Measurements from ENCODE around the gene NOSIP.

NOSIP gene

DNA sequence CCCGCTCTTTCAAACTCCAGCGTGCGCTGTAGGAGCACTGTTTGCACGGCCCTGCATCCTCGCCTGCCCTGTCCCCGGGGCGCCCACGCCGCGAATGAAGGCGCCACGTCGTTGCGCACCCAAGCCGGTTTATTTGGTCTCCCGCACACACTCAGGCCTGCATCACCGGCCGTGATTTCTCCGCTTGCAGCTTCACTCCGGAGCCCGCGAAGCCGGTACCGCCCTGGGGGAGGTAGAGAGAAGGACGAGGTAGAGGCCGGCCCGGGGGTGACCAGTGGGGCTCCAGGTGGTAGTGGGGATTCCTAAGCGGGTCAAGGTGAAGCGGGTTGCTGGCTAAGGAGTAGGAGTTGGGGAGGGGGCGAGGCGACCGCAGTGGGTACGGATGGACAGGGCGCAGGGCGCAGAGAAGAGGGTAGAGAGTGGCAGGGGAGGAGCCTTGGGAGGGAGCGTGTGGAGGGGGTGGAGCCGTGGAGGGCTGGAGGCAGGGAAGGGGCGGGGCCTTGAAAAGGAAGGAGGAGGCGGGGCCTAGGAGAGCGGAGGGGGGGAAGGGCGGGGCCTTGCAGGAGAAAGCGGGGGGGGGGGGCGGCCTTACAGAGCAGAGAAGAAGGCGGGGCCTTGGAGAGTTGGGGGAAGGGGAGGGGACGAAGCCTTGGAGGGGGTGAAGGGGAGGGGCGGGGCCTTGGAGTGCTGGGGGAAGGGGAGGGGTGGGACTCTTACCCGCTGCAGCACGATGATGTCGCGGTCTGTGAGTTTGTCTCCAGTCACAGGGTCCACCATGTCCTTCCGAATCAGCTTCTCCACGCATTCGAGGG, 24.6 kb downstream of the NOSIP start:
- intact Hi-C loops (cut with DNase I) = no loop called here
- peak in 6 of 42 donors; percentile 11 to 61 (median 36) for DNase-seq

DNA sequence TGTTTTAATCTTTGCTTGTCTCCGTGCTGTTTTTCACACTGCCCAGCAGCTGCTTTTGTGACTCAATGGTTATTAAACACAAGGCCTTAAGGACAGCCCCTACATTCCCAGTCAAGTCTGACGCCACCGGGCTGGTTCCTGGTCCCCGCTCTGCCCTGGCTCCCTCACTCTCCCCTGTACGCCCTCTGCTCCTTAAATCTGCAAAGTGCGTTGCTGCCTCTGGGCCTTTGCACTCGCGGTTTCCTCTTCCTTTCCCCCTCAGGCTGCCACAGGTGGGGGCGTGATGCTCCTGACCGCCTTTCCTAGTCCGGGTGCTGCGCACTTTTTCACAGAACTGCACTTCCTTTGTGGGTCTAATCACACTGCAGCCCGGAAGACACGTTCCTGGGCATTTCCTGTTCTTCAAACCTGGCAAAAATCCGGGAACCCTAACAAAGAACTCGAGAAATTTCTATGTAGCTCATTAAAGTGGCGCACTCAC, 25.6 kb downstream of the NOSIP start:
- intact Hi-C loops (cut with DNase I) = no loop called here
- no peak for DNase-seq

DNA sequence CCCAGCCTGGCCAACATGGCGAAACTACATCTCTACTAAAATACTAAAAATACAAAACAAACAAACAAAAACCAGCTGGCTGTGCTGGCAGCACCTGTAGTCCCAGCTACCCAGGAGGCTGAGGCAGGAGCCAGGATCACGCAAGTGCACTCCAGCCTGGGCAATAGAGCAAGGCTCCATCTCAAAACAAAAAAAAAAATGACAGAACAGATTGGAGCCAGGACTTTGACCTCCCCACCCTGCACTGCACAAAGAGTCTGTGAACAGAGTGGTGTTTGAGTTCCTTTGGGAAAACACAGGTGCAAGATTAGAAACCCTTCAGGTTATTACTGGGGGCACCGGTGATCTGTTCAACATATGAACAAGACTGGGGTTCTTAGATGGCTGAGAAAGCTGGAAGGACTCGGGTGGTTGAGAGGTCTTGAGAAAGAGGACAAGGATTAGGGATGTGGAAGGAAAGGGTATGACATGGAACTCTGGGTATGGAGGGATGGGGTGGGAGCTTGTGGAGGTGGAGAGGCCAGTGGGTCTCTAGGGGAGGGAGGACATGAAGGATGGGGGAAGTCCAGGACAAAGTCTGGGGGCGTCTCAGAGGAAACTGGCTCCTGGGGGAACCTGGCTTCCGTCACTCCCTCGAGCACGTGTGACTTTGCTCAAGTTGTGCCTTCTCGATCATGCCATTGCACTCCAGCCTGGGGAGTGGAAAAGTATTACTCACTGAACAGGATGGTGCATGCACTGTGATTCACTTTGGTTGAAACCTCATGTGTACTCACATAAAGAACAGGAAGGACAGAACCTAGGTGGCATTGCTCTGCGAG, 26.7 kb downstream of the NOSIP start:
- DNase-seq = no peak
- intact Hi-C loops (cut with DNase I) = no loop called here

DNA sequence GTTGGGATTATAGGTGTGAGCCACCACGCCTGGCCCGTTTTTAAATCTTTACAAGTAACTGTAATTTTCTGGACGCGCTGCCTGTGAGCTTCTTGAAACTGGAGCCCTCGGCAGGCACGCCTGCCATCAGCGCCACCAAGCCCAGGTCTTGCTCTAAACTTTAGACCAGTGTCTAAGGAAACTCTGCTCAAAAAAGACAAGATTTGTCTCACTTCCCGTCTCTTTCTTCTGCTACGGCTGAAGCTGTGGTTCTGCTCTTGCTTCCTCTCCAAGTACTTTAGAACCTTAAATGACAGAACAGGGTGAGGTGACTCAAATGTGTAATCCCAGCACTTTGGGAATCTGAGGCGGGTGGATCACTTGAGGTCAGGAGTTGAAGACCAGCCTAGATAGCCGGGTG, 27.6 kb downstream of the NOSIP start:
- no peak for DNase-seq
- intact Hi-C loops (cut with DNase I) = no loop called here

DNA sequence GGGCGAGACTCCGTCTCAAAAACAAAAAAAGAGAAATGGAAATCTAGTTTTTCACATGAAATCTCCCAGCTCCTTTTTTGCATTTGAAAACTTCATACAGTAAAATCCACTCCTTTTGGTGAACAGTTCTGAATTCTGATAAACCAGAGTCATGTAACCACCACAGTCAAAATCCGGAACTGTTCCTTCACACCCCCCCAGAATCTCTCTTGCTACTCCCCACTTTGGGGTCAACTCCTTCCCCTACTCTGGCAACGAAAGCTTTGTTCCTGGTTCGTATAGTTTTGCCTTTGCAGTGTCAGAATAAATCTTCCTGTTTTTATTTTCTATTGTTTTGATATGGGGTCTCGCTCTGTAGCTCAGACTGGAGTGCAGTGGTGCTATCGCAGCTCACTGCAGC, 28.8 kb downstream of the NOSIP start:
- DNase-seq = no peak
- intact Hi-C loops (cut with DNase I) = no loop called here

DNA sequence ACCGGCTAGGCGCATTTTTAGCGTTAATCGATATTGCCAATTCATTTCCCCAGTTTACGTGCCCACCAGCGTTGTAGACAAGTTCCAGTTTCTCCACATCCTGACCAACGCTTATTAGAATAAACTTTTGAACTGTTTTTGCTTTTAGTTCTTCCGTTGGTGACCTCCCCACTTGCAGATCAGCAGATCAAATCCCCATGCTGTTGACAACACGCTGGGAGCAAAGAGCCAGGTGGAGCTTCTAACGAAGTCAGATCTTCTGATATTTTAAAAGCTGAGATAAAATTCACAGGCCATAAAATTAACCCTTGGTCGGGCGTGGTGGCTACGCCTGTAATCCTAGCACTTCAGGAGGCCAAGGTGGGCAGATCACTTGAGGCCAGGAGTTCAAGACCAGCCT, 31.3 kb downstream of the NOSIP start:
- intact Hi-C loops (cut with DNase I) = no loop called here
- no peak for DNase-seq

DNA sequence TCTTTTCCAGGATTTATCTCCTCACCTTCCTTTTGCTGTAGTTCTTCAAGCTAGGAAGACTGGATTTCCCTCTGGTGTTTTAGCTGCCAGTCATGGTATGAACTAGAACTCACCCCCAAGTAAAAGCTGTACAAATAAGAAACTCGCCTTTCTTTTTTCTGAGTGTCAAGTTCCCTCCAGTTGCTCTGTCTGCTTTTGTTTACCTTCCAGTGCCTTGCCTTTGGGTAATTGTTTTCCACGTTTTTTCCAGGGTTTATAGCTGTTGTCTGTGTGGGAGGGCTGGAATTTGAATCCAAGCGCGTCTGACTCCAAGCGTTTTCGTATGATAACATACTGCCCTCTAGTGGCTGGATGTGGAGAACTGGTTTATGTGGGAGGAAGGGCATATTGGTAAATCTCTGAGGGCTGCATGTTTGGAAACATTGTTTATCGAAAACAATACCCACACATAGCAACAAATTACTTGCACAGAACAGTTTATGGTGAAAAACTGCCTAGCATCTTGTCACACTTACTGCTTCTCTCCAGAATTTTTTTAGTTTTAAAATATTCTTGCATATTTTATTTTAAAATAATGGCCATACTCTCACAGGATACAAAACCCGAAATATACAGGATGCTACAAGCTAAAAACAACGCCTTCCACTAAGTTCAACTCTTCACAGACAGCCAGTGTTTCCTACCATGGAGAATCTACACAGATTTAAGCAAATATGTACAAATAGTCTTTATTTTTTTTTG, 33.4 kb downstream of the NOSIP start:
- intact Hi-C loops (cut with DNase I) = loop anchor here (2.0 kb wide), 1 partner anchor 72 kb away; the partner anchor contains the start of gene FLT3LG
- DNase-seq = peak in 39 of 42 donors; percentile 33 to 92 (median 74)

DNA sequence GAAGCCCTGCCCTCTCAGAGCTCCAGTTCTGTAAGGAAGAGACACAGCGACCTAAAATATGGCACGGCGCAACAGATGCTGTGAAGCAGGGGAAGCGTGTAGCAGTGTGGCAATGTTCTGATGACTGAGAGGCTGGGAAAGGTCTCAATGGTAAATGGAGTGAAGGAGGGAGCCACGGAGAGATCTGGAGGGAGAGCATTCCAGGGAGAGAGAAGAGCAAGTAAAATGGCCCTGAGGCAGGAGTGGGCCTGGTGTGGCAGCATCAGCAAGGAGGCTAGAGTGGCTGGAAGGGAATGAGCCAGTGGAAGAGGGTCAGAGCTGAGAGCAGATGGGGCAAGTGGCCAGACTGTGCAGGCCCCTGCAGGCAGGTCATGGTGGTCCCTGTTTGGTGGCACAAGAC, 36.2 kb downstream of the NOSIP start:
- intact Hi-C loops (cut with DNase I) = no loop called here
- no peak for DNase-seq

DNA sequence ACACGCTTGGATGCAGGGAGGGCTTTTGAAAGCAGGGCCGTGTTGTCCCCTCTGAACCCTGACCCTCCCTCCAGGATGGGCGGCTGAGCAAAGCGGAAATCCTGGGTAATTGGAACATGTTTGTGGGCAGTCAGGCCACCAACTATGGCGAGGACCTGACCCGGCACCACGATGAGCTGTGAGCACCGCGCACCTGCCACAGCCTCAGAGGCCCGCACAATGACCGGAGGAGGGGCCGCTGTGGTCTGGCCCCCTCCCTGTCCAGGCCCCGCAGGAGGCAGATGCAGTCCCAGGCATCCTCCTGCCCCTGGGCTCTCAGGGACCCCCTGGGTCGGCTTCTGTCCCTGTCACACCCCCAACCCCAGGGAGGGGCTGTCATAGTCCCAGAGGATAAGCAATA, 37.3 kb downstream of the NOSIP start:
- no peak for DNase-seq
- intact Hi-C loops (cut with DNase I) = no loop called here

DNA sequence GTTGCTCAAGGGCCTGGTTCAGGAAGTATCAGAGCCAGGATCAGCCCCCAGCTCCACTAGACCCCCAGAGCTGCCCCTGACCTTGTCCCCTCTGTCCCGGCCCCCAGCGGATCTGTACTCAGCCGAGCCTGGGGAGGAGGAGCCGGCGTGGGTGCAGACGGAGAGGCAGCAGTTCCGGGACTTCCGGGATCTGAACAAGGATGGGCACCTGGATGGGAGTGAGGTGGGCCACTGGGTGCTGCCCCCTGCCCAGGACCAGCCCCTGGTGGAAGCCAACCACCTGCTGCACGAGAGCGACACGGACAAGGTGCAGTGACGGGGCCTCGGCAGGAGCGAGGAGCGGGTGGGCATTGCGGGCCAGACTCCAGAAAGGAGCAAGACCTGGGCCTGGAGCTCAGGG, 37.9 kb downstream of the NOSIP start:
- no peak for DNase-seq
- intact Hi-C loops (cut with DNase I) = no loop called here

DNA sequence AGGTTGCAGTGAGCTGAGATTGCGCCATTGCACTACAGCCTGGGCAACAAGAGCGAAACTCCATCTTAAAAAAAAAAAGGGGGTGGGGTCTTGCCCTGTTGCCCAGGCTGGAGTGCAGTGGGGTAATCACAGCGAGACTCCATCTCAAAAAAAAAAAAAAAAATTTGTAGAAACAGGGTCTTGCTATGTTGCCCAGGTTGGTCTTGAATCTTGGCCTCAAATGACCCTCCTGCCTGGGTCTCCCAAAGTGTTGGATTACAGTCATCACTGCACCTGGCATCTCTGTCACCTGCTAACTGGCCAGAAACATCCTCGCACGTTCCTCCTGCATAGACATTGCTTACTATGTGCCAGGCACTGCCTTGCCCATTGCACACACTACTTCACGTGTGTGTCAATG, 38.4 kb downstream of the NOSIP start:
- intact Hi-C loops (cut with DNase I) = no loop called here
- no peak for DNase-seq

DNA sequence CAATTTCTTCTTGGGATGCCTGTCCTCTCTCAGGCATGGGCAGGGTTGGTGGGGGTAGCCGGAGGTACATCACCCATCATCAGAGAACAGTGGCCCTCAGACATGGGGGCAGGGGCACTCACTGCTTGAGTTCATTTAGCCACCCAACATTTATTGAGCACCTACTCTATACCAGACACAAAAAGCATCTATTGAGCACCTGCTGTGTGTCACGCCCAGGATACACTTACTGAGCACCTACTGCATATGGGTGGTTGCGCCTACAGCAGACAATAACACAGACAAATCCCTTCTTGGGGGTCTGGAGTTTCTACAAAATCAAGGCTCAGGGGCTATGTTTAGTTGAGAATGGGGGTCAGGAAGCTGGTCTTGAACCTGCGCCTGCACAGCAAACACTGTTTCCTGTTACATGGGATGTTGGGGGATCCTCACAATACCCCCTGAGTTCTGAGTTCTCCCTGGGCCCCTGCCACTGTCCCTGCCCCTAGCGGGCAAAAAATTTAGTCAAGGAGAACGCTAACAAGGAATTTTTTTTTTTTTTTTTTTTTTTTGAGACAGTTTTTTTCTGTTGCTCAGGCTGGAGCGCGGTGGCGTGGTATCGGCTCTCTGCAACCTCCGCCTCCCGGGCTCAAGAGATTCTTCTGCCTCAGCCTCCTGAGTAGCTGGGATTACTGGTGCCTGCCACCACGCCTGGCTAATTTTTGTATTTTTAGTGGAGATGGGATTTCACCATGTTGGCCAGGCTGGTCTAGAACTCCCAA, 41.0 kb downstream of the NOSIP start:
- intact Hi-C loops (cut with DNase I) = no loop called here
- DNase-seq = no peak

DNA sequence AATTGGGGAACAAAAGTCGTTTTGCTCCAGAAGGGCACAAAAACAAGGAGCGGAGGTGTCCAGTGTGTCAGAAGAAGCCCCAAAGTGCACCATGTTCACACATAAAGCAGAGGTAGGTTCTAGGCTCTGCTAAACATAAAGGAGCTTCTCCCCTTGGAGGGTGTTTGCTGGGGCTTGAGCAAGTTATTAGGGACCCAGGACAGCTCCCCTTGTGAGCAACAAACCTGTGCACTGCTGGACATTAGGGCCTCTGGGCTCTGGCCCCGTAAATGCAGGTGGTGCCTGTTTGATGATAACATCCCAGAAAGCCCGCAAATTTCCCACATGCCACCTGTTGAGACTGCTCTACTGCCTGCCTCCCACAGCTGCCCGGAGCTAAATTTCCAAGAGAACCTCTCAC, 41.7 kb downstream of the NOSIP start:
- intact Hi-C loops (cut with DNase I) = no loop called here

DNA sequence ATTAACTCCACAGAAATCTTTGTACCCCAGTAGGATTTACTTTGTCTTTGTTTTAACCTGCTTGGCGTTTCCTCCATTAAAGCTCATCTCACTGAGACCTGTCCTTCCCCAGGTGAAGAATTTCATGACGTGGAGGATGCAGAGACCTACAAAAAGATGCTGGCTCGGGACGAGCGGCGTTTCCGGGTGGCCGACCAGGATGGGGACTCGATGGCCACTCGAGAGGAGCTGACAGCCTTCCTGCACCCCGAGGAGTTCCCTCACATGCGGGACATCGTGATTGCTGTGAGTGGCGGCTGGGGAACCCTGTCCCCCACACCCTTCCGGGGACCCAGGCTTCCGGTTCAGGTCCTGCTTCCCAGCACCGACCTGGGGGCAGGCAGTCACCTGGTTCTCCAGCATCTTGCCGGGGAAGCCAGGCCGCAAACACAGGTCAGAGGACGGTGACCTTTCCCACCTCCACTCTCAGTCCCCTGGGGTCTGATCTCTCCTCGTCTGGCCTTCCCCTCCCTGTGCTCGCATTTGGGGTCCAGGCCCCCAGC, 43.4 kb downstream of the NOSIP start:
- intact Hi-C loops (cut with DNase I) = no loop called here

More for the DNA sequence above, 41.7 kb downstream of the NOSIP start:
- DNase-seq = no peak

DNA sequence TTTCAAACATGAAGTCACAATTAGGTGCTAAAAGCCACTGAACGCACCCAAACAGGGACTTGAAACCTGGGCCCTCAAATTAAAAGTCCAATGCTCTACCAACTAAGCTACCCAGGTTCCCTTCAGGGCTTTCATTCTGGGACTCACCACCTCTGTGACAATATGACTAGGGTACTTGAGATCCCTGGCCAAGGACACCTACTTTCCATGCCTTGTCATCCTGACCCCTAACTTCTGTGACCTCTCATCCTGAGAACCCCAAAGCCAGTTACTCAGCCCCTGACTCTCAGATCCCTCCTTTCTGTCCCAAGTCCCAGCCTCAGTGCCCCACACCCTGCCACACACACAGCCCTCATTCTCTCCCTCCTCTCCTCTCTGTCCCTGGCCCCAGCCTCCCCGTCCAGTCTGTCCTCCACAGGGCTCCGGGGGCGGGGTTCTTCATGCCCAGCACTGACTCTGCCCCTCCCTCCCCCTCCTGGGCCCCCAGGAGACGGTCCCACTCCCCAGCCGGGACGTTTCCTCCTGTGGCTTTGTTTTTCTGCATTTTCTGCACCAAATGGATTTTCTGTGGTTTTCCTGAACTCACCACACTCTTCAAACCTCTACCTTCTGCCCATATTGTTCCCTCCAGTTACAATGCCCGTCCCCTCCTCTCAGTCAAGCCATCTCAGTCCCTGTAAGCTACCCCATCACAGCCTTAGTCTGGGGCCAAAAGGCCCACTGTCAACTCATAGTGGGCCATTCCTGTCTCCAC, 45.5 kb downstream of the NOSIP start:
- intact Hi-C loops (cut with DNase I) = no loop called here
- DNase-seq = no peak

More for the DNA sequence above, 43.4 kb downstream of the NOSIP start:
- DNase-seq = no peak

DNA sequence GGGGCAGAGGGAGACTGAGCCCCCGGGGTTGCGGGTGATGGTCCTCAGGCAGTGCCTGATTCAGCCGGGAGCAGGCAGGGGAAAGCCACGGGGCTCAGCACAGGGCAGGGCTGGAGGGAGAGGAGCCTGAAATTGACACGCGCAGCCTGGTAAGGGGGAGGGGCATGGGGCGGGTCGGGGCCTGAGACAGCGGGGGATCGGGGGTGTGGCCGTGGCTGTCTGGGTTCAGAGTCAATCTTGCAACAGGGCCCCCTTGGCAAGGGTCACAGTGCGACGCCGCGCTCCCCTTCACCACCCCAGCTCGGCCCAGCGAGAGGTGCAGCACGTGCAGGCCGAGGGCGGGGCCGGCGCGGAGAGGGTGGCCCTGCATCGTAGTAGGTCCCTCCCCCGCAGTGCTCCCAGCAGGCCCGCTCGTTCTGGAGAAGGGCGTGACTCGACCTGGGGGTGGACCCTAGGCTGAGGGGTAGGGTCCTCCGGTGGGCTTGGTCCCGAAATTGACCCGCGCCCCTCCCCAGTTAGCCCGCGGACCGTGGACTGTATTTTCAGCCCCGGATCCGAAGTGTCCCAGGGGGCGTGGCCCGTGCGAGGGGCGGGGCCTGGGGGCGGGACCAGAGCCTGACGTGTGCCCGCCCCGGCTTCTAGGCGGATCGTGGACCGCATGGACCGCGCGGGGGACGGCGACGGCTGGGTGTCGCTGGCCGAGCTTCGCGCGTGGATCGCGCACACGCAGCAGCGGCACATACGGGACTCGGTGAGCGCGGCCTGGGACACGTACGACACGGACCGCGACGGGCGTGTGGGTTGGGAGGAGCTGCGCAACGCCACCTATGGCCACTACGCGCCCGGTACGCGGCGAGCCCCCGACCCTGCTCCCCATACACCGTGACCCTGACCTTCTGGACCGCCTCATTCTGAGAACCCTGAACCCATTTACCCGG, 46.5 kb downstream of the NOSIP start:
- peak; percentile 37 to 87 (median 74) for DNase-seq
- intact Hi-C loops (cut with DNase I) = no loop called here

DNA sequence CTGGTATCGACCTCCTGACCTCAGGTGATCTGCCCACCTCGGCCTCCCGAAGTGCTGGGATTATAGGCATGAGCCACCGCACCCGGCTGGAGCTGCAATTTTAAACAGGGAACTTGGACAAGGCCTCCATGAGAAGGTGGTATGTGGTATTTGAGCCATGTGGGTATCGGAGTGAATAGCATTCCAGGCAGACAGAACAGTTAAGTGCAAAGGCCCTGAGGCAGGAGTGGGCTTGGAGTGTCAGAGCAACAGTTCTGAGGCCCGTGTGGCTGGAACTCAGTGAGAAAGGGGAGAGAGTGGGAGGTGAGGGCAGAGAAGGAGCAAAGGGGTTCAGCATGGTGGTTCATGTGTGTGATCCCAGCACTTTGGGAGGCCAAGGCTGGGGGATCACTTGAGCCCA, 49.6 kb downstream of the NOSIP start:
- DNase-seq = no peak
- intact Hi-C loops (cut with DNase I) = no loop called here
